ENCODE measurements around the gene PTPRD. TPM values are rescaled to one million over a fixed set of nuclear protein-coding genes. Genes with fewer than 3 reads are reported as not detected.

Gene PTPRD
- total and polyA plus RNA-seq, 2 donors from 2014 or later = 6.4 to 78.9 TPM

DNA sequence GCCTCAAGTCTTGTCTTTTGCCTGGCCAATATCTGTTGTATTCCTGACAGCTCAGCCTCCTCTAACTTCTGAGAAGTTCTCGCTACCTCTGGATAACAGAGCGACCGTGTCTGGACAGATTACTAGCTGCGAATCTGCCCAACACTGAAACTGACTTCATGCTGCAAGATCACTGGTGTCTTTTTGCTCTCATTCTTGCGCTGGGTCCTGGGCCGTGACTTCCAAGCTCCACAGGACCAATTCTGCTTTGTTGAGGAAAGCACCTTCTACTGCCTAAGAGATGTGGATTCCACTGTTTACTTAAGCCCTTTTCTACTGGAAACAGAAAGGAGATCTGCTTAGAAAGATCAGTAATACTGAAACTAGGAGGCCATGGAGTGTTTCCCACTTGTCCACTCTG is 1834.4 kb downstream of the PTPRD start:
- TF ChIP-seq CTCF (IDR thresholded peaks at IDR 0.05; ENCODE audit: borderline replicate concordance, extremely low read depth, insufficient read depth) = no peak
- no peak overlapping the region for H3K9ac ChIP-seq (ENCODE audit: low read length in 3 of 3)
- H3K27ac ChIP-seq (ENCODE audit: low read depth in 2 of 2, low read length in 2 of 2) = peak overlapping the region in 1 of 2 donors; percentile 11
- FAIRE-seq (no peak), DNase-seq (no peak)
- peaks cover 0 to 5% (median 0%) of the 10 kb centered on the region in 3 donors for H3K4me1 ChIP-seq (ENCODE audit: control insufficient read depth in 2 of 3, insufficient read depth in 2 of 3, low read depth in 1 of 3, low read length in 3 of 3)
- no peaks in the 10 kb centered on the region for H3K27me3 ChIP-seq (ENCODE audit: control insufficient read depth, insufficient read depth, low read length)
- no peak overlapping the region for H3K4me3 ChIP-seq (ENCODE audit: low read length in 3 of 3)
- H3K9me3 ChIP-seq (ENCODE audit: control insufficient read depth in 2 of 3, insufficient read depth in 1 of 3, low read length in 3 of 3) = no peaks in the 10 kb centered on the region
- H3K36me3 ChIP-seq (ENCODE audit: control insufficient read depth in 2 of 3, insufficient read depth in 3 of 3, low read length in 3 of 3) = no peaks in the 10 kb centered on the region
- intact Hi-C loops (cut with DNase I) = no loop called here

DNA sequence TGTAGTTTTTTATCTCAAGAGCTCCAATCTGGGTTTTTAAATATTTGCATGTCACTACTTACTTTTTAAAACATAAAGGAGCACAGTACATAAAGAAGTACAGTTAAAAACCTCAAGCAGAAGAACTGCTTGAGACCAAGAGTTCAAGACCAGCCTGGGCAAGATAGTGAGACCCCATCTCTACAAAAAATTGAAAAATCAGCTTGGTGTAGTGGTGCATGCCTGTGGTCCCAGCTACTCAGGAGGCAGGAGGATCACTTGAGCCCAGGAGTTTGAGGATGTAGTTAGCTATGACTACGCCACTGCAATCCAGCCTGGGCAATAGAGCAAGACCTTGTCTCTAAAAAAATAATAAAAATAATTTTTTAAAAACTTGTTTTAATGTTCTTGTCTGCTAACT is 1840.5 kb downstream of the PTPRD start:
- Histone ChIP-seq H3K27me3 (ENCODE audit: control insufficient read depth, insufficient read depth, low read length) (no peaks in the 10 kb centered on the region), H3K36me3 (ENCODE audit: control insufficient read depth in 2 of 3, insufficient read depth in 3 of 3, low read length in 3 of 3) (no peaks in the 10 kb centered on the region), H3K9me3 (ENCODE audit: control insufficient read depth in 2 of 3, insufficient read depth in 1 of 3, low read length in 3 of 3) (no peaks in the 10 kb centered on the region), H3K27ac (ENCODE audit: low read depth in 2 of 2, low read length in 2 of 2) (no peak overlapping the region), H3K9ac (ENCODE audit: low read length in 3 of 3) (no peak overlapping the region), H3K4me1 (ENCODE audit: control insufficient read depth in 2 of 3, insufficient read depth in 2 of 3, low read depth in 1 of 3, low read length in 3 of 3) (no peaks in the 10 kb centered on the region), H3K4me3 (ENCODE audit: low read length in 3 of 3) (no peak overlapping the region)
- no peak for TF ChIP-seq CTCF (IDR thresholded peaks at IDR 0.05; ENCODE audit: borderline replicate concordance, extremely low read depth, insufficient read depth)
- intact Hi-C loops (cut with DNase I) = no loop called here
- FAIRE-seq = no peak
- no peak for DNase-seq

DNA sequence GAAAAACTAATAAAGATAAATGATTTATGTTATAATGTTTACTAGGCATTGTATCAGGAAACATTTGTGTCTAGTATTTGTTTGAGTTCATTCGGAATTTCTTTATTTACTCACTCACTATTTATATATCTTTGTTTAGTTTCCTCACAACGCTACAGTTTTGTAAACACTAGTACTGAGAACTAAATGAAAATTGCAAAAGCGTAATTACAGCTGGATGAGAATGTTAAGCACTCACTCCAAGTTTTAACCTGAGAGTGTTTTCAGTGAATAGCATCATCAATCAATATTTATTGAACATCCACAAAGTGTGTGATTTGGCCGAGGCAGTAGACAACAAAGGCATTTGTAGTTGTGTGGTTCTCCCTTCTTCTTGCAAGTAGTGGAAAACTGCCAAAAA is 1843.6 kb downstream of the PTPRD start:
- no peak for FAIRE-seq

More for the DNA sequence above, 1843.6 kb downstream of the PTPRD start:
- Histone ChIP-seq H3K27ac (ENCODE audit: low read depth in 2 of 2, low read length in 2 of 2) (no peak overlapping the region), H3K9ac (ENCODE audit: low read length in 3 of 3) (no peak overlapping the region), H3K36me3 (ENCODE audit: control insufficient read depth in 2 of 3, insufficient read depth in 3 of 3, low read length in 3 of 3) (no peaks in the 10 kb centered on the region), H3K27me3 (ENCODE audit: control insufficient read depth, insufficient read depth, low read length) (no peaks in the 10 kb centered on the region), H3K4me3 (ENCODE audit: low read length in 3 of 3) (peak overlapping the region in 2 of 3 donors; percentile 19 to 61), H3K4me1 (ENCODE audit: control insufficient read depth in 2 of 3, insufficient read depth in 2 of 3, low read depth in 1 of 3, low read length in 3 of 3) (no peaks in the 10 kb centered on the region), H3K9me3 (ENCODE audit: control insufficient read depth in 2 of 3, insufficient read depth in 1 of 3, low read length in 3 of 3) (no peaks in the 10 kb centered on the region)
- TF ChIP-seq CTCF (IDR thresholded peaks at IDR 0.05; ENCODE audit: borderline replicate concordance, extremely low read depth, insufficient read depth) = no peak
- peak in 1 of 5 donors; percentile 22 for DNase-seq
- intact Hi-C loops (cut with DNase I) = no loop called here

Data from kidney (tissue), 14 donors.